SJSA1 (cell line): ENCODE data around the gene IGLL5. TPM values are rescaled to one million over a fixed set of nuclear protein-coding genes. Genes with fewer than 3 reads are reported as not detected.

Experiments
- DNase-seq, 2 experiments: peaks; one replicate each; pipeline ENCODE4 v3.0.0-alpha.2; 2015 to 2020; ENCODE audit warnings: low spot score in 2 of 2, low read depth in 1 of 2
- H3K27ac ChIP-seq: fragments of 250-450 bp; sonication (Bioruptor Pico); 2 replicates; pipeline ENCODE4 v1.5.1; 2020; ENCODE audit warnings: mild to moderate bottlenecking, moderate library complexity
- H3K27me3 ChIP-seq: fragments of 250-450 bp; sonication (Bioruptor Pico); replicated peaks from 2 replicates; pipeline ENCODE4 v1.5.1; 2020; ENCODE audit warnings: mild to moderate bottlenecking, moderate library complexity
- H3K36me3 ChIP-seq: fragments of 250-450 bp; sonication (Bioruptor Pico); 2 replicates; pipeline ENCODE4 v1.5.1; 2020; ENCODE audit warnings: mild to moderate bottlenecking
- H3K4me1 ChIP-seq: fragments of 250-450 bp; sonication (Bioruptor Pico); replicated peaks from 2 replicates; pipeline ENCODE4 v1.6.1; 2021; ENCODE audit warnings: mild to moderate bottlenecking
- H3K4me3 ChIP-seq: fragments of 250-450 bp; sonication (Bioruptor Pico); 2 replicates; pipeline ENCODE4 v1.5.1; 2020; ENCODE audit warnings: mild to moderate bottlenecking
- H3K9me3 ChIP-seq: fragments of 250-450 bp; sonication (Bioruptor Pico); replicated peaks from 2 replicates; pipeline ENCODE4 v1.5.1; 2020; ENCODE audit warnings: mild to moderate bottlenecking
- total RNA-seq: library from RNA; depleted of rRNA; stranded (reverse); fragments of >200 nt; shearing (Covaris generic); gene quantifications from 2 replicates; pipeline ENCODE4 v1.2.3, GENCODE V29; 2014; rRNA removed

The IGLL5 gene
- not detected in 2 replicates for total RNA-seq

DNA sequence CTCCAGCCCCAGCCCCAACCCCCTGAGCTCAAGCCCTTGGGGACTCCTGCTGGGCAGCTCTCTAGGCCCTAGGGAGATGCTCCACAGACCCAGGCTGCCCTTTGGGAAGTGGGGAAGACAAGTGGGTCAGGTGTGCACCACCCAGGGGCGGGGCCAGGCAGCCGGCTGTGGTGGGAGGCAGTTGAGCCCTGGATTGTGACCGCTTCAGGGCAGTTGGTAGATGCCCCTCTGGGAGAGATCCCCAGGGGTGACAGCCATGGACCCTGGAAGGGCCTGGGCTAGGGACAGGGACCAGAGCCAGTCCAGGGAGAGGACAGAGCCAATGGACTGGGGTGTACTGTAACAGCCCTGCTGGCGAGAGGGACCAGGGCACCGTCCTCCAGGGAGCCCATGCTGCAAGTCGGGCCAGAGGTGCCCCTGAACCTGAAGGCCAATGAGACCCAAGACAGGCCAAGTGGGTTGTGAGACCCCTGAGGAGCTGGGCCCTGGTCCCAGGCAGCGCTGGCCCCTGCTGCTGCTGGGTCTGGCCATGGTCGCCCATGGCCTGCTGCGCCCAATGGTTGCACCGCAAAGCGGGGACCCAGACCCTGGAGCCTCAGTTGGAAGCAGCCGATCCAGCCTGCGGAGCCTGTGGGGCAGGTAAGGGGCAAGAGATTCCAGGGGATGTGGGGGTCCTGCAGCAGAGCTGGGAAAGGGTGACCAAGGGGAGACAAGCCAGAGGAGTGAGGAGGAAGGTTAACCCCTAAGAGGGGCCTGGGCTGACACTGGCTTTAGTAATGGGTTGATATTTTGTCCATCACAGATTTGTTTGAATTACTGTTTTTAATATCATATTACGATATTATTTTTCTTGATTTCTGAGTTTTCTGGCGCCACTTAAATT, at the start of gene IGLL5:
TSS of gene IGLL5 (plus strand) at position 196 of the 883 bp plus-strand sequence. CDS start at position 434, 238 bp downstream.
- Histone ChIP-seq H3K4me1 (no peaks in the 10 kb centered on the region), H3K9me3 (no peaks in the 10 kb centered on the region), H3K27ac (no peak within 1 kb of the TSS), H3K4me3 (no peak within 1 kb of the TSS), H3K27me3 (peaks cover 9% of the 10 kb centered on the region), H3K36me3 (no peaks in the 10 kb centered on the region)
- DNase-seq: peak in 1 of 2 experiments; percentile 30

GRCh38 chr22:22838148-22838786, 49.3 kb upstream of the IGLL5 start:
- Histone ChIP-seq H3K4me1 (no peaks in the 10 kb centered on the region), H3K27me3 (peaks cover 18% of the 10 kb centered on the region; the same call in 1 of the 2 replicates), H3K27ac (no peak overlapping the region), H3K36me3 (no peaks in the 10 kb centered on the region; the same call in 1 of the 2 replicates), H3K9me3 (no peaks in the 10 kb centered on the region), H3K4me3 (no peak overlapping the region)
- no peak for DNase-seq

DNA sequence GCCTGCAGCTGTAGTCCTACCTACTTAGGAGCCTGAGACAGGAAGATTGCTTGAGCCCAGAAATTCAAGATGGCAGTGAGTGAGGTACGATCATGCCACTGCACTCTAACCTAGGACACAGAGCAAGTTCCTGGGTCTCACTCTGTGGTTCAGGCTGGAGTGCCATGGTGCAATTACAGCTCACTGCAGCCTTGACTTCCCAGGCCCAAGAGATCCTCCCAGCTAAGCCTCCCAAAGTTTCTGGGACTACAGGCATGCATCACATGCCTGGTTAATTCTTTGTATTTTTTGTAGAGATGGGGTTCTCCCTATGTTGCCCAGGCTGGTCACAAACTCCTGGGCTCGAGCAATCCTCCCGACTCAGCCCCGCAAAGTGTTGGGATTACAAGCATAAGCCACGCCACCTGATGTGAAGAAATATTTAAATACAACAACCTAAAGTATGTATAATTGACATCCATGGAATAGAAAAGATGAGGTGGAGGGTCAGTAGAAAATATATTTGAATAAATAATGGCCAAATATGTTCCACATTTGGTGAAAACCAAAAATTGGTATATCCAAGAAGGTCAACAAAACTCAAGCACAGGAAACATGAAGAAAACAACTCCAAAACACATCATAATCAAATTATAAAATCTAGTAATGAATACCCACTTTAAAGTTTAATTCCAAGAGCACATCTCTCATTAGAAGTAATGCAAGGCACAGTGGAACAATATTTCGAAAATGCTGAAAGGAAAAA, 47.9 kb upstream of the IGLL5 start:
- H3K4me3 ChIP-seq: no peak overlapping the region
- H3K27me3 ChIP-seq: peaks cover 18% of the 10 kb centered on the region; the same call in 1 of the 2 replicates
- H3K4me1 ChIP-seq: no peaks in the 10 kb centered on the region
- no peak overlapping the region for H3K27ac ChIP-seq
- H3K36me3 ChIP-seq: no peaks in the 10 kb centered on the region; the same call in 1 of the 2 replicates
- H3K9me3 ChIP-seq: no peaks in the 10 kb centered on the region
- DNase-seq: no peak

DNA sequence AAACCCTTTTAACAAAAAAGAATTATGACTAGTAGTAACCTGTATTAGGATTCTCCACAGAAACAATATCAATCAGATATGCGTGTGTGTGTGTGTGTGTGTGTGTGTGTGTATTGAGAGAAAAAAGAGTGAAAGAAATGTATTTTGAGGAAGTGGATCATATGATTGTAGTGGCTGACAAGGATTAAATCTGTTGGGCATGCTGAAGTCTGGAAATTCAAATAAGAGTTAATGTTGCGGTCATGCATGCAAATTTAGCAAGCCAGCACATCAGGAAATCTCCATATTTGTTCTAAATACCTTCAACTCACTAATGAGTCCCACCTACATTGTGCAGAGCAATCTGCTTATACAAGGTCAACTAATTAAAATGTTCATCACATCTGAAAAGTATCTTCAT, 46.8 kb upstream of the IGLL5 start:
- H3K4me1 ChIP-seq: no peaks in the 10 kb centered on the region
- no peaks in the 10 kb centered on the region for H3K9me3 ChIP-seq
- H3K4me3 ChIP-seq: no peak overlapping the region
- H3K27me3 ChIP-seq: peaks cover 17% of the 10 kb centered on the region; the same call in 1 of the 2 replicates
- no peaks in the 10 kb centered on the region; the same call in 1 of the 2 replicates for H3K36me3 ChIP-seq
- no peak overlapping the region for H3K27ac ChIP-seq
- DNase-seq: no peak

- Histone ChIP-seq H3K4me3 (no peak overlapping the region), H3K27ac (no peak overlapping the region), H3K27me3 (peaks cover 11% of the 10 kb centered on the region; the same call in 1 of the 2 replicates), H3K36me3 (no peaks in the 10 kb centered on the region), H3K9me3 (no peaks in the 10 kb centered on the region), H3K4me1 (no peaks in the 10 kb centered on the region)
- no peak for DNase-seq
These were observed 46.0 kb upstream of the IGLL5 start for GRCh38 chr22:22841598-22841997.

GRCh38 chr22:22842085-22842484, 45.5 kb upstream of the IGLL5 start:
- DNase-seq: no peak

GRCh38 chr22:22843848-22844247, 43.8 kb upstream of the IGLL5 start:
- Histone ChIP-seq H3K36me3 (no peaks in the 10 kb centered on the region), H3K4me3 (no peak overlapping the region), H3K9me3 (no peaks in the 10 kb centered on the region), H3K27ac (no peak overlapping the region), H3K4me1 (no peaks in the 10 kb centered on the region), H3K27me3 (peaks cover 10% of the 10 kb centered on the region)
- no peak for DNase-seq

More at GRCh38 chr22:22842085-22842484, 45.5 kb upstream of the IGLL5 start:
- Histone ChIP-seq H3K36me3 (no peaks in the 10 kb centered on the region), H3K4me3 (no peak overlapping the region), H3K27ac (no peak overlapping the region), H3K4me1 (no peaks in the 10 kb centered on the region), H3K27me3 (peaks cover 7% of the 10 kb centered on the region; the same call in 1 of the 2 replicates), H3K9me3 (no peaks in the 10 kb centered on the region)

DNA sequence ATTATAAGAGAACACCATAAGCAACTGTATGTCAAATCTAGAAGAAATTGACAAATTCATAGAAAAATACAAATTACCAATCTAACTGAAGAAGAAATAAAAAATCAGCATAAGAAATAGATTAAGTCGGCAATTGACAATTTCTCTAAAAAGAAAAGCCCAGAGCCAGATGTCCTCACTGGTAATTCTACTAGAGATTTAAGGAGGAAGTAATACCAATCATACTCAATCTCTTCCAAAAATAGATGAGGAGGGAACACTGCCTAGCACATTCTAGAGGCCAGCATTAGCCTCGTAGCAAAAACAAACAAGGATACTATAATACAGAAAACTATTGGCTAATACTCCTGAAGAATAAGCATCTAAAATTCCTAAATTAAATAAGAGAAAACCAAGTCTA, 40.4 kb upstream of the IGLL5 start:
- no peak overlapping the region for H3K4me3 ChIP-seq
- H3K36me3 ChIP-seq: no peaks in the 10 kb centered on the region
- peaks cover 3% of the 10 kb centered on the region for H3K27me3 ChIP-seq
- no peaks in the 10 kb centered on the region for H3K4me1 ChIP-seq
- no peak overlapping the region for H3K27ac ChIP-seq
- H3K9me3 ChIP-seq: no peaks in the 10 kb centered on the region
- DNase-seq: no peak

GRCh38 chr22:22848364-22848866, 39.2 kb upstream of the IGLL5 start:
- Histone ChIP-seq H3K36me3 (no peaks in the 10 kb centered on the region), H3K4me3 (no peak overlapping the region), H3K27ac (no peak overlapping the region), H3K9me3 (no peaks in the 10 kb centered on the region), H3K4me1 (no peaks in the 10 kb centered on the region), H3K27me3 (peaks cover 3% of the 10 kb centered on the region)
- DNase-seq: peak; percentile 54 to 69

GRCh38 chr22:22849640-22850610, 37.7 kb upstream of the IGLL5 start:
- no peak for DNase-seq
- H3K9me3 ChIP-seq: no peaks in the 10 kb centered on the region
- H3K4me1 ChIP-seq: no peaks in the 10 kb centered on the region
- H3K27me3 ChIP-seq: peaks cover 3% of the 10 kb centered on the region; the same call in 1 of the 2 replicates
- H3K4me3 ChIP-seq: no peak overlapping the region
- no peaks in the 10 kb centered on the region for H3K36me3 ChIP-seq
- H3K27ac ChIP-seq: no peak overlapping the region

GRCh38 chr22:22851969-22852368, 35.6 kb upstream of the IGLL5 start:
- H3K9me3 ChIP-seq: no peaks in the 10 kb centered on the region
- no peaks in the 10 kb centered on the region for H3K4me1 ChIP-seq
- H3K4me3 ChIP-seq: no peak overlapping the region
- H3K27ac ChIP-seq: no peak overlapping the region
- peaks cover 3% of the 10 kb centered on the region; the same call in 1 of the 2 replicates for H3K27me3 ChIP-seq
- DNase-seq: no peak
- H3K36me3 ChIP-seq: no peaks in the 10 kb centered on the region

- Histone ChIP-seq H3K36me3 (no peaks in the 10 kb centered on the region), H3K27ac (no peak overlapping the region), H3K9me3 (no peaks in the 10 kb centered on the region), H3K4me1 (no peaks in the 10 kb centered on the region), H3K27me3 (no peaks in the 10 kb centered on the region), H3K4me3 (no peak overlapping the region)
- DNase-seq: no peak
These were observed 33.9 kb upstream of the IGLL5 start for GRCh38 chr22:22853713-22854112.
